Measurements from ENCODE around the gene COQ10A.

GRCh38 chr12:56296295-56296694 is 29.6 kb downstream of the COQ10A start:
- TF ChIP-seq SP4 (IDR thresholded peaks at IDR 0.05; ENCODE audit: low read length) (no peak), CTCF (IDR thresholded peaks at IDR 0.05; ENCODE audit: control extremely low read depth in 1 of 3, insufficient read depth in 1 of 3, low read depth in 1 of 3, low read length in 3 of 3) (no peak), TEAD4 (IDR thresholded peaks at IDR 0.05; ENCODE audit: low read depth, low read length) (no peak), EP300 (IDR thresholded peaks at IDR 0.05; ENCODE audit: borderline replicate concordance in 1 of 2, low read depth in 2 of 2, low read length in 2 of 2) (no peak), RNF2 (IDR thresholded peaks at IDR 0.05; ENCODE audit: borderline replicate concordance, low read depth, low read length, missing control alignments, poor library complexity, severe bottlenecking) (no peak), CBX5 (IDR thresholded peaks at IDR 0.05; ENCODE audit: low read depth, low read length) (no peak), SIN3A (conservative IDR thresholded peaks at IDR 0.05 in 1 of 2, IDR thresholded peaks at IDR 0.05 in 1 of 2; ENCODE audit: low read depth in 1 of 2, low read length in 2 of 2) (no peak), RFX5 (IDR thresholded peaks at IDR 0.05; ENCODE audit: borderline replicate concordance, low read depth, low read length) (no peak), CEBPB (IDR thresholded peaks at IDR 0.05; ENCODE audit: low read depth, low read length) (no peak), GTF2F1 (IDR thresholded peaks at IDR 0.05; ENCODE audit: borderline replicate concordance, low read depth, low read length) (no peak), MAX (IDR thresholded peaks at IDR 0.05) (no peak), EZH2 (IDR thresholded peaks at IDR 0.05; ENCODE audit: low read depth, low read length, severe bottlenecking) (no peak)
